HFFc6 (cell line): ENCODE measurements around the gene ICE1. TPM values are rescaled to one million over a fixed set of nuclear protein-coding genes. Genes with fewer than 3 reads are reported as not detected.

Experiments
- DNase-seq: peaks from one replicate; pipeline ENCODE4 v3.0.0-alpha.2; 2018
- H3K27ac Mint-ChIP-seq: 2 replicates; pipeline ENCODE4 v1.8.0; 2020; ENCODE audit warnings: mild to moderate bottlenecking, mixed read lengths
- H3K27me3 Mint-ChIP-seq: 2 replicates; pipeline ENCODE4 v1.8.0; 2021; ENCODE audit warnings: mild to moderate bottlenecking, moderate library complexity, mixed read lengths; ENCODE audit not compliant: insufficient read depth
- H3K36me3 Mint-ChIP-seq: 2 replicates; pipeline ENCODE4 v1.8.0; 2021; ENCODE audit warnings: low read depth, mixed read lengths
- H3K4me1 Mint-ChIP-seq: 2 replicates; pipeline ENCODE4 v1.8.0; 2020; ENCODE audit warnings: low read depth, mixed read lengths
- H3K4me3 Mint-ChIP-seq: 2 replicates; pipeline ENCODE4 v1.8.0; 2020; ENCODE audit warnings: mild to moderate bottlenecking, moderate library complexity, mixed read lengths
- H3K9me3 Mint-ChIP-seq: 2 replicates; pipeline ENCODE4 v1.8.0; 2020; ENCODE audit warnings: mild to moderate bottlenecking, mixed read lengths
- CTCF ChIP-seq: fragments of 200-600 bp; sonication (generic); IDR thresholded peaks from 2 replicates; pipeline ENCODE4 v1.5.0; 2021; ENCODE audit warnings: antibody characterized with exemption, mild to moderate bottlenecking
- total RNA-seq, 6 experiments: library from RNA; stranded (reverse); fragmentation: NEBNext Ultra II Directional; extraction: Animal tissue kit (Norgen Biotek cat#: 25700); gene quantifications; 2 replicates in 1 of 6; 3 replicates in 5 of 6; pipeline ENCODE4 v1.2.3, GENCODE V29; 2021

ICE1 gene
- total RNA-seq, 6 experiments from 2014 or later, result 19.7 to 23.8 (median 22.2) TPM

DNA sequence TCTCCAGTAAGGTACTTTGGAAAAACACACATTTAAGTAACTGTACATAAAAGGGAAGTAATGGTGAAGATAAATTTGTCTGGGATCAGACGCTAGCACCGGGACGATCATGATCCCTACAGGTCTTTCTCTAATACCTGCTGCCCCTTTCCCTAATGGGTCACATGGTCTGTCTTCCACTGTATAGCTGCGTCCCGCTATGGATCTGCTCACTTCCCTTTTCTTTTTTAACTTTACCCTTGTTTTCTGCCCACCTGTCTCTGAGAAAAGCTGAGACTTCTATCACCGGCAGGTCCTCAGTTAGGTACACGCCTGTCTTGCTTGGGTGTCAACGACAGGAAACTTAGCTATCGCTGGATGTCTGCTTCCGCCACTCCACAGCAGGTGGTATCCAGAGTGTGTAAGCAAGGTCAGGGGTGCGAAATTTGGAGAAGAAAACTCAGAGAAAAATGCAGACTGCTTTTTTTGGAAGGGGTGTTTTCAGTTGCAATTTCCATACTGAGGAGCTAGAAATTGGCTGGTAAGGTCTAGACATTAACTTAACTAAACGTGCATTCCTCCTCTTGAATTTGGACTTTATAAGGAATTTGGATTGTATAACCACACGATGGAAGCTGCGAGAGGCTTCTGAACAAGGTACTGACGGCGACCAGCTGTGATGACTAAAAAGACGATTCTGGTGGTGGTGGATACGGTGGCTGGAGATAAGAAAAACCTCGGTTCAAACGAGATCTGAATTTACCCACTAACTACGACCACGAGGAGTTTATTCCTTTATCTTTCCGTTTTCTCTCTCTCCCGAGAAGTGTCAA is 1.1 kb upstream of the ICE1 start:
- no peak for TF ChIP-seq CTCF
- H3K27ac Mint-ChIP-seq, result peak overlapping the region; percentile 96
- peaks cover 5% of the 10 kb centered on the region for H3K27me3 Mint-ChIP-seq

GRCh38 chr5:5422819-5423515 is 490 bp downstream of the ICE1 start:
- no peak for DNase-seq
- H3K9me3 Mint-ChIP-seq, result peaks cover 4% of the 10 kb centered on the region; the same call in 1 of the 2 replicates
- peak overlapping the region; percentile 96; the same call in 1 of the 2 replicates for H3K27ac Mint-ChIP-seq
- H3K4me3 Mint-ChIP-seq, result no peak overlapping the region
- peaks cover 3% of the 10 kb centered on the region for H3K27me3 Mint-ChIP-seq
- peaks cover 4% of the 10 kb centered on the region for H3K36me3 Mint-ChIP-seq
- peaks cover 33% of the 10 kb centered on the region for H3K4me1 Mint-ChIP-seq
- TF ChIP-seq CTCF, result no peak

More for the DNA sequence above, 1.1 kb upstream of the ICE1 start:
- Mint-ChIP-seq H3K4me3 (no peak overlapping the region), H3K4me1 (peaks cover 49% of the 10 kb centered on the region), H3K9me3 (no peaks in the 10 kb centered on the region), H3K36me3 (no peaks in the 10 kb centered on the region; the same call in 1 of the 2 replicates)
- DNase-seq, result no peak

DNA sequence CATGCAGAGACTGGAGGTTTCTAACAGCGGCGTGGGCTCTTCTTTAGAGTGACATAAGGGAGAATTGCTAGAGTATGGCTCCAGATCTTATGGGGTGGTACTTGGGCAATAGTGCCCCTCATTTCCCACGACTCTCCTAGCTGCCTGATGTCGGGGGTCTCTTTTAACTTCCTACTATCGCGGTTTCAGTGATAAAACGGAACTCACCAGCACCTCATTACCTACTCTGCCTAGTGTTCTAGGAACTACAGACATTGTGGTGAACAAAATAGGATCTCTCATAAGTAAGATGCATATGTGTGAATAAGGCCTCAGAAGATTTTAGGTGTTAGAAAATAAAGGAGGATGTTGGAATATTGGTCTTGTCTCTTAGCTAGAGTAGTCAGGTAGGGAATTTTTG is 1.1 kb downstream of the ICE1 start:
- Mint-ChIP-seq H3K27me3 (peaks cover 2% of the 10 kb centered on the region), H3K4me3 (no peak overlapping the region), H3K4me1 (peaks cover 27% of the 10 kb centered on the region), H3K27ac (no peak overlapping the region), H3K9me3 (peaks cover 5% of the 10 kb centered on the region; the same call in 1 of the 2 replicates), H3K36me3 (peaks cover 7% of the 10 kb centered on the region)
- TF ChIP-seq CTCF, result no peak
- no peak for DNase-seq

DNA sequence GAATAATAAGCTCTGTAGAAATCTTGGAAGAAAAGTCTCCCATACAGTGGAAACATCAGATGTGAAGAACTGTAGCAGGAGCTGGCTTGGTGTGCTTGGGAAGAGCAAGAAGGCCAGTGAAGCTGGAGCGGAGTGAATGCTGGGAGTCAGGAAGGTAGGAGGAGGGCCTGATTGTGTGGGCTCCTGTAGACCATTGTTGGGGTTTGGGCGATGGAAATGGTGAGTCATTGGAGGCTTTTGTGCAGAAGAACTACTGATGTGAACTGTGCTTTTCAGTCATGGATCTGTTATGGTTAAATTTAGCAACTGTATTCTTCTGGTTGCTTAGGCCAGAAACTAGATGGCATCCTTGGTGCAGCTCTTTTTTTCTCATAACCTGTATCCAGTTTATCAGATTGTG is 2.3 kb downstream of the ICE1 start:
- no peak for TF ChIP-seq CTCF
- H3K27me3 Mint-ChIP-seq, result peaks cover 2% of the 10 kb centered on the region
- H3K4me1 Mint-ChIP-seq, result peaks cover 19% of the 10 kb centered on the region
- DNase-seq, result no peak
- H3K9me3 Mint-ChIP-seq, result peaks cover 5% of the 10 kb centered on the region; the same call in 1 of the 2 replicates
- H3K4me3 Mint-ChIP-seq, result no peak overlapping the region
- H3K36me3 Mint-ChIP-seq, result peaks cover 10% of the 10 kb centered on the region
- H3K27ac Mint-ChIP-seq, result no peak overlapping the region

GRCh38 chr5:5430136-5430535 is 7.7 kb downstream of the ICE1 start:
- peaks cover 5% of the 10 kb centered on the region; the same call in 1 of the 2 replicates for H3K9me3 Mint-ChIP-seq
- no peak for DNase-seq
- H3K27me3 Mint-ChIP-seq, result no peaks in the 10 kb centered on the region; the same call in none of the 2 replicates
- H3K4me3 Mint-ChIP-seq, result no peak overlapping the region
- H3K27ac Mint-ChIP-seq, result no peak overlapping the region
- peaks cover 57% of the 10 kb centered on the region for H3K4me1 Mint-ChIP-seq
- TF ChIP-seq CTCF, result no peak
- peaks cover 10% of the 10 kb centered on the region for H3K36me3 Mint-ChIP-seq
